NT2/D1 (cell line): ENCODE measurements around the gene HNRNPC.

Source experiments
- DNase-seq: peaks from one replicate; pipeline ENCODE4 v3.0.0-alpha.2; 2011; ENCODE audit warnings: low read depth, low spot score
- H3K27me3 ChIP-seq: 2 replicates; pipeline ENCODE4 v1.6.0; 2011; ENCODE audit warnings: mild to moderate bottlenecking; ENCODE audit not compliant: insufficient read length, insufficient read depth
- H3K36me3 ChIP-seq: 2 replicates; pipeline ENCODE4 v1.6.1; 2011; ENCODE audit warnings: mild to moderate bottlenecking, low read length, mixed read lengths; ENCODE audit not compliant: insufficient read depth, insufficient read length
- H3K4me1 ChIP-seq: 2 replicates; pipeline ENCODE4 v1.5.1; 2011; ENCODE audit not compliant: insufficient read depth, insufficient read length
- H3K4me3 ChIP-seq: 2 replicates; pipeline ENCODE4 v1.5.1; 2011; ENCODE audit warnings: low read depth; ENCODE audit not compliant: insufficient read length
- H3K9ac ChIP-seq: 2 replicates; pipeline ENCODE4 v1.6.0; 2011; ENCODE audit warnings: low read depth; ENCODE audit not compliant: insufficient read length
- H3K9me3 ChIP-seq: 2 replicates; pipeline ENCODE4 v1.5.1; 2011; ENCODE audit warnings: mild to moderate bottlenecking, low read length; ENCODE audit not compliant: insufficient read depth
- SUZ12 ChIP-seq: IDR thresholded peaks from 2 replicates; pipeline ENCODE4 v1.6.1; 2011; ENCODE audit not compliant: insufficient read length, insufficient read depth; ENCODE audit errors: extremely low read depth
- YY1 ChIP-seq: IDR thresholded peaks from 2 replicates; pipeline ENCODE4 v1.6.1; 2011; ENCODE audit not compliant: insufficient read length, insufficient read depth
- ZNF274 ChIP-seq: IDR thresholded peaks from 2 replicates; pipeline ENCODE4 v1.6.1; 2011; ENCODE audit warnings: mild to moderate bottlenecking, low read depth, low read length

Gene HNRNPC

DNA sequence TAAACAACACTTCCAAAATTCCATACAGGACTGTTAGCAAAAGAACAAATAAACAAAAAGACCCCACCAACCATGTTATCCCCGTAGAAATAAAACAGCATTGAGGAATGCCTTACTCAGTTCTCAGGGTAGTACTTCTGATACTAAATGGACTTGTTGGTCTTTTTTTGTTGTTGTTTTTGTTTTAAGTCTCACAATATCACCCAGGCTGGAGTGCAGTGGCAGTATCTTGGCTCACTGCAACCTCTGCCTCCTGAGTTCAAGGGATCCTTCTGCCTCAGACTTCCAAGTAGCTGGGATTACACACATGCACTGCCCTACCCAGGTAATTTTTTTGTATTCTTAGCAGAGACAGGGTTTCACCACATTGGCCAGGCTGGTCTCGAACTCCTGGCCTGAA, 17.1 kb downstream of the HNRNPC start:
- DNase-seq, result no peak
- TF ChIP-seq YY1 (no peak), SUZ12 (no peak), ZNF274 (no peak)
- Histone ChIP-seq H3K4me3 (no peak overlapping the region), H3K36me3 (peaks cover 87% of the 10 kb centered on the region), H3K4me1 (no peaks in the 10 kb centered on the region), H3K9ac (no peak overlapping the region), H3K27me3 (no peaks in the 10 kb centered on the region), H3K9me3 (no peaks in the 10 kb centered on the region)

DNA sequence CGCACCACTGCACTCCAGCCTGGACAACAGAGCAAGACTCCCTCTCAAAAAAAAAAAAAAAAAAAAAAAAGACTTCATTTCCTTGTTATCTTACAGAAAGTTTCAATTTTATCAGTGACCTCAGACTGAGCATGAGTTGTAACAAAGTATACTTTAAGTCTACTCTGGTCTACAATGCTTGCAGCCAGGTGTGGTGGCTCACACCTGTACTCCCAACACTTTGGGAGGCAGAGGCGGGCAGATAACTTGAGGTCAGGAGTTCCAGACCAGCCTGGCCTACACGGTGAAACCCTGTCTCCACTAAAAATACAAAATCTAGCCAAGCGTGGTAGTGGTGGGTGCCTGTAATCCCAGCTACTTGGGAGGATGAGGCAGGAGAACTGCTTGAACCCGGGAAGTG, 18.0 kb downstream of the HNRNPC start:
- Histone ChIP-seq H3K4me3 (no peak overlapping the region), H3K27me3 (no peaks in the 10 kb centered on the region), H3K9me3 (no peaks in the 10 kb centered on the region), H3K9ac (no peak overlapping the region), H3K4me1 (no peaks in the 10 kb centered on the region), H3K36me3 (peaks cover 84% of the 10 kb centered on the region)
- DNase-seq, result no peak
- TF ChIP-seq YY1, result no peak
- no peak for TF ChIP-seq ZNF274
- TF ChIP-seq SUZ12, result no peak

DNA sequence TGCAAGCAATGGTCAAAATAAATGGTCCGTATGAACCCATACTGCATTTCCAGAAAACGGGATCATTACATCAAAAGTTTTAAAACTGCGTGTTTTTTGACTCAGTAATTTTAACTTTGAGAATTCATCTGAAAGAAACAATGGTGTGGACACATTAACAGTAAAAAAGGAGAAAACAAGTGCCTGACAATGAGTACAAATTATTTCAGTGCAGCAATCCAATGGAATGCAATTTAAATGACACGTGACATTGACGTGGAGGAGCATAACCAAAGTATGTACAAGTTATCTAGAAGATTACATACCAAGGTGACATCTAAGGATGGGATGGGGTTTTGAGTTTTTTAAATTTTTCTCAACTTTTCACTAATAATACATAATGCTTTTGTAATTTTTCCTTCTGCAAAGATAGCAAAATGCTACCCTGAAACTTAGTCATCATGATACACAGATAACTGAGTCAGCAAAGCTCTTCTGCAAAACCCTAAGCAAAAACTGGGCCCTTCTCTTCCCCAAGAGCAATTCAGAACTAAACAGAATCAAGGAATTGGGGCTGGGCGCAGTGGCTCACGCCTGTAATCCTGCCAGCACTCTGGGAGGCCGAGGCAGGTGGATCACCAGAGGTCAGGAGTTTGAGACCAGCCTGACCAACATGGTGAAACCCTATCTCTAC, 20.4 kb downstream of the HNRNPC start:
- no peak overlapping the region for H3K9ac ChIP-seq
- H3K27me3 ChIP-seq, result no peaks in the 10 kb centered on the region
- H3K9me3 ChIP-seq, result no peaks in the 10 kb centered on the region
- H3K4me3 ChIP-seq, result no peak overlapping the region
- TF ChIP-seq SUZ12, result no peak
- no peak for TF ChIP-seq YY1
- no peak for TF ChIP-seq ZNF274
- peaks cover 82% of the 10 kb centered on the region for H3K36me3 ChIP-seq
- no peaks in the 10 kb centered on the region for H3K4me1 ChIP-seq
- DNase-seq, result no peak

DNA sequence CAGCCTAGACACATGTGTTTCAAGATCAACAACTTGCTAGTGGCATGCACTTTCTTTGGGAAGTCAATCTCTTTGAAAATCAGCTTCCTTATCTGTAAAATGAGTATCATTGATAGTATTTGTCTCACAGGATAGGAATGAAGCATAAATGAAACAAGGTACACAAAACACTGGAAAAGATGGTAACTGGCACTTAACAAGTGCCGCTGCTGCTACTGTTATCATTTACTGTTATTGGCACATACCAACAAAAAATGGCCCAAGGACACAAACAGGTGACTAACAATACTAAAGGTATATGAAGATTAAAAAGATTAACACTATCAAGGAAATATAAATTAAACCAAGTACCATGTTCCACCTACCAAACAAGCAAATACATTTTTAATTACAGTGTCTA, 20.9 kb downstream of the HNRNPC start:
- Histone ChIP-seq H3K36me3 (peaks cover 82% of the 10 kb centered on the region), H3K27me3 (no peaks in the 10 kb centered on the region), H3K9me3 (no peaks in the 10 kb centered on the region), H3K4me3 (no peak overlapping the region), H3K9ac (no peak overlapping the region), H3K4me1 (no peaks in the 10 kb centered on the region)
- DNase-seq, result no peak
- no peak for TF ChIP-seq ZNF274
- TF ChIP-seq SUZ12, result no peak
- no peak for TF ChIP-seq YY1

DNA sequence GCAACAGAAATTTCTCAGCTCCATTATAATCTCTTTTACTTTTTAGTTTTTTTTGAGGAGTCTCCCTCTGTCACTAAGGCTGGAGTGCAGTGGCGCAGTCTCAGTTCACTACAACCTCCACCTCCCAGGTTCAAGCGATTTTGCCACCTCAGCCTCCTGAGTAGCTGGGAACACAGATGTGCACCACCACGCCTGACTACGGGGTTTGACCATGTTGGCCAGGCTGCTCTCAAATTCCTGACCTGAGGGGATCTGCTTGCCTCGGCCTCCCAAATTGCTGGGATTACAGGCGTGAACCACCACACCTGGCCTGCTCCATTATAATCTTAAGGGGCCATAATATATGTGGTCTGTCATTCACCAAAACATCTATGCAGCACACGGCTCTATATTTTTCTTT, 23.4 kb downstream of the HNRNPC start:
- Histone ChIP-seq H3K4me3 (no peak overlapping the region), H3K4me1 (no peaks in the 10 kb centered on the region), H3K36me3 (peaks cover 78% of the 10 kb centered on the region), H3K9me3 (no peaks in the 10 kb centered on the region), H3K9ac (no peak overlapping the region), H3K27me3 (no peaks in the 10 kb centered on the region)
- no peak for TF ChIP-seq ZNF274
- no peak for TF ChIP-seq SUZ12
- TF ChIP-seq YY1, result no peak
- no peak for DNase-seq

DNA sequence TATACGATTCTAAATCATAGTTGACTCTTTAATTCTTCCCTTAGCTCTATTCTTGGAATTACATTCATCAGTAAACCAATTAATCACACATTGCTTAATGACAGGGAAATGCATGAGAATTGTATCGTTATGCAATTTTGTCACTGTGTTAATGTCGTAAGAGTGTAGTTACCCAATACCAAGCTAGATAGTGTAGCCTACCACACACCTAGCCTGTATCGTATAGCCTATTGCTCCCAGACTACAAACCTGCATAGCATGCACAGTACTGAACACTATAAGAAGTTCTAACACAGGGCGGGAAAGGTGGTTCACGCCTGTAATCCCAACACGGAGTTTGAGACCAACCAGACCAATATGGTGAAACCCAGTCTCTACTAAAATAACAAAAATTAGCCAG, 24.7 kb downstream of the HNRNPC start:
- no peak for DNase-seq
- Histone ChIP-seq H3K4me1 (no peaks in the 10 kb centered on the region), H3K27me3 (no peaks in the 10 kb centered on the region), H3K9ac (no peak overlapping the region), H3K4me3 (no peak overlapping the region), H3K9me3 (no peaks in the 10 kb centered on the region), H3K36me3 (peaks cover 77% of the 10 kb centered on the region)
- TF ChIP-seq ZNF274 (no peak), YY1 (no peak), SUZ12 (no peak)

DNA sequence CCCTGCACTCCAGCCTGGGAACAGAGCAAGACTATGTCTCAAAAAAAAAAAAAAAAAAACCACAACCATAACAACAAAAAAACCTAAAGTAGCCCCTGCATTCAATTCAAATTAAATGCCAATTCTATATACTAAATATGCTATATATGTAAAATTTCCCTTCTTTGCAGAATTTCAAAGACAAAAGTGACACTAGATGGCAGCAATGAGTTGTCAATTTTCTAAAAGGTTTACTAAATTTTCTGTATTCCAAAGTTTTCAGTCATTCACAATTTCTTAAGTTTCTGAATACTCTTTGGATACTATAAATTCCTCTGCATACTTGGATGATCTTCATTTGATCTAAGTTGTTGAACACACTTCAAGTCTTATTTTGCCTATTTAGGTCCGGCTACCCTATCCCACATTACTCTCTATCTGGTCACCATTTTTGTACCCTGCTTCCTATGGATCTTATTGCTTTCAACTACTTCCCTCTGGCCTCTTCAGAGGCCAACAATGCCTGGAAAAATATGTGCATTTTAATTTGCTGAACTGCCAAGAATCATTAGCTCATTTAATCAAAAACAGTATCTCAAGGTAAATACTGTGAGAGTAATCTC, 27.9 kb downstream of the HNRNPC start:
- Histone ChIP-seq H3K4me1 (no peaks in the 10 kb centered on the region), H3K27me3 (no peaks in the 10 kb centered on the region), H3K9me3 (no peaks in the 10 kb centered on the region), H3K36me3 (peaks cover 68% of the 10 kb centered on the region), H3K4me3 (no peak overlapping the region), H3K9ac (no peak overlapping the region)
- no peak for DNase-seq
- TF ChIP-seq YY1, result no peak
- no peak for TF ChIP-seq SUZ12
- no peak for TF ChIP-seq ZNF274

DNA sequence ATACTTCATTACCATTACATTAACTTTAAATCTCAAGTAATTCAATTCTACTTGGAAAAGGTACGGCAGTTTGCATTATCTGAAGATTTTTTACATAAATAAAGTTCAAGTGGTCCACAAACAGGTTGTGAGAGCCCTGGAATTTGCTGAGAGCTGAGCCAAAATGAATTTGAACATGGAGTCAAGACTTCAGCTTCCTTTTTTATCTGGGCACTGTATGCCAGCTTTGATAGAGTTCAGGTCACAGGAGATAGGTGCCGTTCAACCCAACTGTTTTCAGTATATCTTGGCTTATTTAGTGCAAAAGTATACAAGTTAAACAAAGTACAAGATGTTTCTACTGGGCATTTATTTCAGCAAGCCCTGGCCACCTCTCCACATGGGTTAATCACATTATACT, 28.8 kb downstream of the HNRNPC start:
- no peak for TF ChIP-seq YY1
- no peak for TF ChIP-seq ZNF274
- no peak for TF ChIP-seq SUZ12
- no peak overlapping the region for H3K4me3 ChIP-seq
- H3K9me3 ChIP-seq, result no peaks in the 10 kb centered on the region
- no peak overlapping the region for H3K9ac ChIP-seq
- no peak for DNase-seq
- H3K4me1 ChIP-seq, result no peaks in the 10 kb centered on the region
- peaks cover 71% of the 10 kb centered on the region for H3K36me3 ChIP-seq
- no peaks in the 10 kb centered on the region for H3K27me3 ChIP-seq
